ENCODE results near the gene DST.

DST gene

DNA sequence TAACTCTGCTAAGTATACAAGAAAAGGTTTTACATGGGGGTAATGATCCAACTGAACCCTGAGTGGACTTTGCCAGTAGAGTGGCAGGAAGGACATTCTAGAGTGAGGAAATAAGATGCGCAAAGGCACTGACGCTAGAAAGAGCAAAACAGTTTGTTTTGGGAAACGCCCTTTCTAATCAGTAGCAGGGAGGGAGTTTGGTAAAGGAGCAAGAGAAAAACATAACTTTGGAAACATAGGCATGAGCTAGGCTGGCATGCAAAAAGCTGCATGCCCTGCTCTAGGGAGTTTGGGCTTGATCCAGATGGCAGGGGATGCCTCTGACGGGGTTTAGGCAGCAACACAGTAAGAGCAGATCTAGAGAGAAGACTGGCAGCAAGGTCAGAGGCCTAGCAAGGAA is 135.2 kb downstream of the DST start:
- Histone ChIP-seq H3F3A (ENCODE audit: insufficient read depth, low read length) (no peaks in the 10 kb centered on the region), H3K36me3 (ENCODE audit: insufficient read depth, low read length) (no peaks in the 10 kb centered on the region)

DNA sequence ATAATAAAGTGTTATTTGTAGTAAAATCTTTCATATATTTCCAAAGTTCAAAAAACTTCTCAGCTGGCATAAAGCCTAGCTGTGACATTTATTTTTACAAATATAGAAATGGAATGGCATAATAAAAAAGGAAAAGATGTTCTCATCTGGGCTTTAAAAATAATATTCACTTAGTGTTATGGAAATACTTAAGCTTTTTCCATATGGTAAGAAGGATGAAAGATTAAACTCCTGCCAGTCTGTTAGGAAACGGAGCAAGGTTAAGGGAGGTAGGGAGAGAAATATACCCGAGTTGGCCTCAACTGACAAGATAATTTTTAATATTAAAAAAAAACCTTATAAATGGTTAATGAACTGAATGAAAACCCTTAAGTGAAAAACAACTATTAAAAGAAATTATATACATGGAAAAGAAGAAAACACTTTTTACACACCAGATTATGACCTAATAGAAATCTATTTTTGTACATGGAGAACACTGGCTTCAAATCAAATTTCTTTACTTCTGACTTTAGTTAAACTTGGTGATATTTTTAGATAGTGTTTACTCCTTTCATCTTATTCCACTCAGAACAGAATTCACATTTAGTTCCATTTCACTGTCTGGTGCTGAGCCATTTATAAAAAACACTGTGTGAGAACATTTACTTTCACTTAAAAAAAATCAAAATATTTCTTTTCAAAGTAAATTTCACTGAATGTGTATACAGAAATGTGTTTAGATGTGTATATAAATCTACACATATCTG is 137.0 kb downstream of the DST start:
- H3K79me2 ChIP-seq (ENCODE audit: insufficient read depth, low read length), result no peaks in the 10 kb centered on the region
- no peak overlapping the region for H3K9ac ChIP-seq (ENCODE audit: low read length)
- H3K4me1 ChIP-seq (ENCODE audit: insufficient read depth, low read length, severe bottlenecking), result no peaks in the 10 kb centered on the region
- H3K36me3 ChIP-seq (ENCODE audit: insufficient read depth, low read length), result no peaks in the 10 kb centered on the region
- no peaks in the 10 kb centered on the region for H4K20me1 ChIP-seq (ENCODE audit: insufficient read depth, low read length)
- H2AFZ ChIP-seq (ENCODE audit: low read length), result no peak overlapping the region
- H3K4me3 ChIP-seq (ENCODE audit: low read depth, low read length, poor library complexity, severe bottlenecking), result no peak overlapping the region
- H3K27me3 ChIP-seq (ENCODE audit: insufficient read depth, low read length), result no peaks in the 10 kb centered on the region
- H3K27ac ChIP-seq (ENCODE audit: low read depth, low read length, poor library complexity, severe bottlenecking), result no peak overlapping the region
- H3K9me2 ChIP-seq (ENCODE audit: low read depth, low read length), result no peaks in the 10 kb centered on the region
- no peaks in the 10 kb centered on the region for H3K9me3 ChIP-seq (ENCODE audit: low read length)
- no peaks in the 10 kb centered on the region for H3F3A ChIP-seq (ENCODE audit: insufficient read depth, low read length)
- H3K4me2 ChIP-seq (ENCODE audit: low read length), result no peak overlapping the region
- TF ChIP-seq, protein P1, sequence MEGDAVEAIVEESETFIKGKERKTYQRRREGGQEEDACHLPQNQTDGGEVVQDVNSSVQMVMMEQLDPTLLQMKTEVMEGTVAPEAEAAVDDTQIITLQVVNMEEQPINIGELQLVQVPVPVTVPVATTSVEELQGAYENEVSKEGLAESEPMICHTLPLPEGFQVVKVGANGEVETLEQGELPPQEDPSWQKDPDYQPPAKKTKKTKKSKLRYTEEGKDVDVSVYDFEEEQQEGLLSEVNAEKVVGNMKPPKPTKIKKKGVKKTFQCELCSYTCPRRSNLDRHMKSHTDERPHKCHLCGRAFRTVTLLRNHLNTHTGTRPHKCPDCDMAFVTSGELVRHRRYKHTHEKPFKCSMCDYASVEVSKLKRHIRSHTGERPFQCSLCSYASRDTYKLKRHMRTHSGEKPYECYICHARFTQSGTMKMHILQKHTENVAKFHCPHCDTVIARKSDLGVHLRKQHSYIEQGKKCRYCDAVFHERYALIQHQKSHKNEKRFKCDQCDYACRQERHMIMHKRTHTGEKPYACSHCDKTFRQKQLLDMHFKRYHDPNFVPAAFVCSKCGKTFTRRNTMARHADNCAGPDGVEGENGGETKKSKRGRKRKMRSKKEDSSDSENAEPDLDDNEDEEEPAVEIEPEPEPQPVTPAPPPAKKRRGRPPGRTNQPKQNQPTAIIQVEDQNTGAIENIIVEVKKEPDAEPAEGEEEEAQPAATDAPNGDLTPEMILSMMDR (IDR thresholded peaks at IDR 0.05; ENCODE audit: low read length), result no peak
- no peak for TF ChIP-seq EZH2 (IDR thresholded peaks at IDR 0.05; ENCODE audit: borderline replicate concordance, low read length)

More for the DNA sequence above, 135.2 kb downstream of the DST start:
- no peaks in the 10 kb centered on the region for H3K9me3 ChIP-seq (ENCODE audit: low read length)
- no peaks in the 10 kb centered on the region for H3K79me2 ChIP-seq (ENCODE audit: insufficient read depth, low read length)
- no peaks in the 10 kb centered on the region for H4K20me1 ChIP-seq (ENCODE audit: insufficient read depth, low read length)
- no peaks in the 10 kb centered on the region for H3K27me3 ChIP-seq (ENCODE audit: insufficient read depth, low read length)
- no peak overlapping the region for H3K4me3 ChIP-seq (ENCODE audit: low read depth, low read length, poor library complexity, severe bottlenecking)
- no peaks in the 10 kb centered on the region for H3K4me1 ChIP-seq (ENCODE audit: insufficient read depth, low read length, severe bottlenecking)
- no peaks in the 10 kb centered on the region for H3K9me2 ChIP-seq (ENCODE audit: low read depth, low read length)
- H3K27ac ChIP-seq (ENCODE audit: low read depth, low read length, poor library complexity, severe bottlenecking), result no peak overlapping the region
- H2AFZ ChIP-seq (ENCODE audit: low read length), result no peak overlapping the region
- no peak for TF ChIP-seq EZH2 (IDR thresholded peaks at IDR 0.05; ENCODE audit: borderline replicate concordance, low read length)
- TF ChIP-seq, protein P1 (IDR thresholded peaks at IDR 0.05; ENCODE audit: low read length), result no peak
- H3K4me2 ChIP-seq (ENCODE audit: low read length), result no peak overlapping the region
- no peak overlapping the region for H3K9ac ChIP-seq (ENCODE audit: low read length)

- H3K9ac ChIP-seq (ENCODE audit: low read length), result no peak overlapping the region
- no peaks in the 10 kb centered on the region for H3K4me1 ChIP-seq (ENCODE audit: insufficient read depth, low read length, severe bottlenecking)
- H2AFZ ChIP-seq (ENCODE audit: low read length), result no peak overlapping the region
- H3K79me2 ChIP-seq (ENCODE audit: insufficient read depth, low read length), result no peaks in the 10 kb centered on the region
- no peaks in the 10 kb centered on the region for H3F3A ChIP-seq (ENCODE audit: insufficient read depth, low read length)
- no peaks in the 10 kb centered on the region for H3K9me3 ChIP-seq (ENCODE audit: low read length)
- H3K4me3 ChIP-seq (ENCODE audit: low read depth, low read length, poor library complexity, severe bottlenecking), result no peak overlapping the region
- no peaks in the 10 kb centered on the region for H3K9me2 ChIP-seq (ENCODE audit: low read depth, low read length)
- no peak overlapping the region for H3K4me2 ChIP-seq (ENCODE audit: low read length)
- no peaks in the 10 kb centered on the region for H4K20me1 ChIP-seq (ENCODE audit: insufficient read depth, low read length)
- no peaks in the 10 kb centered on the region for H3K27me3 ChIP-seq (ENCODE audit: insufficient read depth, low read length)
- TF ChIP-seq EZH2 (IDR thresholded peaks at IDR 0.05; ENCODE audit: borderline replicate concordance, low read length), result no peak
- TF ChIP-seq, protein P1 (IDR thresholded peaks at IDR 0.05; ENCODE audit: low read length), result no peak
- H3K36me3 ChIP-seq (ENCODE audit: insufficient read depth, low read length), result no peaks in the 10 kb centered on the region
- no peak overlapping the region for H3K27ac ChIP-seq (ENCODE audit: low read depth, low read length, poor library complexity, severe bottlenecking)
Measured at GRCh38 chr6:56501993-56502392, 140.7 kb downstream of the DST start.
